ENCODE data around the gene CRYZ.
"Not testable (repeated sequence)": the region's sequence is repeated elsewhere in the genome, so short reads cannot be mapped to it uniquely, and the experiment has no call there.

Gene CRYZ

DNA sequence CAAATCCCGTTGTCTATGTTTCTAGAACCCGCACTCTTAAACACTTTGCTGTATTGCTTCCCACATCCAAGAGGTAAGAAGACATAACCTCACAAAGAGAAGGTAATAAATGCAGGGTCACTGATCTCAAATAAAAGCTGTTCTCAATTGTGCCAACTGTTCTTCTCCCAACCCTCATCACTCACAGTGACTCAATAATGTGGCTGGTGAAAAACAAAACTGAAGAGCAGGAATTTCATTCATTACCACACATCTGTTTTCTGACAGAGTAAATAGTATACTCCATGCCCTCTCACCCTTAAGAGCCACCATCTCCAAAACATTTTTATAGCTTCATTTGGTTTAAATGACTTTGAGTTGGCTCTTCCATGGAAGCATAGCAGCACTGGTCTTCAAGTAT lies 53.0 kb downstream of the CRYZ start:
- no peak for DNase-seq

DNA sequence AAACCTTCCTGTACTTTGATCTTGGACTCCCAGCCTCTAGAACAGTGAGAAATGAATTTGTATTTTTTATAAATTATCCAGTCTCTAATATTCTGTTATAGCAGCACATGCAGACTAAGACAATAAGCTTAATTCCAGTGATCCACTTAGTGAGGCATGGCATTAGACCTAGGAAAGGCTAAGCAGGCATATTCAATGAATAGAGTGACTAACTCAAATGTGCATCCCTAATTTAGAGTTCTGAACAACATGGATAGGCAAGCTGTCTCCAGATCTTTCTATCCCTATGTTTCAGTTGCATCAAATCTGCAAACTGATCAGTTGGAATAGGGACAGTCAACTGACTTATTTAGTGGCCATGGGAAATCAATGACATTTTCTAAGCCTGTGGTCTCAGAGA lies 54.9 kb downstream of the CRYZ start:
- DNase-seq, result no peak

GRCh38 chr1:74674278-74675048 lies 58.4 kb downstream of the CRYZ start:
- DNase-seq, result no peak

DNA sequence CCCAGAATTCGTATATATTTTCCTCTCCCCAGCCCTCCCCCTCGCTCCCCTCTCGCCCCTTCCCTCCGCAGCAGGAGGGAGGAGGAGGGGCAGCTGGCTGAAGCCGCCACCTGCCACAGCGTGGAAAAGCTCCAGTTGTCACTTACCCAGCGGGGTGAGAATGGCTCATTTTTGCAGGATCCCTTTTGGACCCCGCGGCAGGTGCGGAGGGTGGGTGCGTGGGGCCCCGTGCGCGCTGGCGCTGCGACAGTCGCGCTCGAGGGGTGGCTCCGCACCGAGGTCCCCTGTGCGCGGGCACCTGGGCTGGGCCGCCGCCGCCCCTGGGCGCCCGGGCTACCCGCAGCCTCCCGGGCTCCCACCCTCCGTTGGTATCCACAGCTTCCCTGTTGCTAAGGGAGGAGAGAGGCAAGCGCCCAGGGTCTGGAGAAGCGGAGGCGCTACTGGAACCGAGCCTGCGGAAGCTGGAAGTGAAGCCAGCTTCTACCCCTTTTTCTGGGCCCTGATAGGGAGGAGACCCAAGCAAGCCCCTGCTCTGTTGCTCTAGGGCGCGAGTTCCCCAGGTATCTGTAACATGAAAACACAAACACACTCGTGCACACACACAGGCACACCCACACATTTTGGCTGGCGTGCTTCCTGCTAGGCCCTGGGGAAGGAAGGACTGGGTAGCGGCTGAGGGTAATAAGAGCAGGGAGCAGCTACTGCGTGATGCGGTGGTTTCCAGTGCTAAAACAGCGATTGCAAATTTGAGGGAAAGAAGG lies 59.3 kb downstream of the CRYZ start, which contains the start of gene ERICH3:
Gene ERICH3 (minus strand): TSS at position 442 of the 761 bp plus-strand sequence. CDS start 273 bp downstream, at position 169.
- DNase-seq, result peak; percentile 16

DNA sequence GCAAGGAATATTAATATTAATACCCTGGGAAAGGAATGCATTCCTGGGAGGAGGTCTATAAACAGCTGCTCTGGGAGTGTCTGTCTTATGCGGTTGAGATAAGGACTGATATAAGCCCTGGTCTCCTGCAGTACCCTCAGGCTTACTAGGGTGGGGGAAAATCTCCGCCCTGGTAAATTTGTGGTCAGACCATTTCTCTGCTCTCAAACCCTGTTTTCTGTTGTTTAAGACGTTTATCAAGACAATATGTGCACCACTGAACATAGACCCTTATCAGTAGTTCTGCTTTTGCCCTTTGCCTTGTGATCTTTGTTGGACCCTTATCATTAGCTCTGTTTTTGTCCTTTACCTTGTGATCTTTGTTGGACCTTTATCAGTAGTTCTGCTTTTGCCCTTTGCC lies 62.0 kb downstream of the CRYZ start:
- DNase-seq, result not testable (repeated sequence)

Measured in midbrain (tissue), 1 donor.